HUES64 (cell line): ENCODE results near the gene ZFP92.

Experiments
- H3K27ac ChIP-seq: 2 replicates; pipeline ENCODE4 v1.7.0; 2013; ENCODE audit warnings: low read depth, low read length, inconsistent platforms
- H3K27me3 ChIP-seq: 2 replicates; pipeline ENCODE4 v1.6.1; 2013; ENCODE audit warnings: mild to moderate bottlenecking, low read length; ENCODE audit not compliant: insufficient read depth
- H3K36me3 ChIP-seq: 2 replicates; pipeline ENCODE4 v1.6.1; 2013; ENCODE audit warnings: mild to moderate bottlenecking, low read length; ENCODE audit not compliant: insufficient read depth
- H3K4me1 ChIP-seq: 2 replicates; pipeline ENCODE4 v1.6.1; 2013; ENCODE audit warnings: mild to moderate bottlenecking, low read length, moderate library complexity; ENCODE audit not compliant: insufficient read depth
- H3K4me3 ChIP-seq: 2 replicates; pipeline ENCODE4 v1.5.1; 2013; ENCODE audit warnings: mild to moderate bottlenecking, low read length, moderate library complexity
- H3K9ac ChIP-seq: 2 replicates; pipeline ENCODE4 v1.6.1; 2013; ENCODE audit warnings: mild to moderate bottlenecking, low read depth, low read length
- H3K9me3 ChIP-seq: 2 replicates; pipeline ENCODE4 v1.6.1; 2013; ENCODE audit warnings: low read depth, low read length; ENCODE audit not compliant: insufficient read depth
- WGBS: fragments of 150-250, 120-280 bp; methylation state at CpG from one replicate; pipeline ENCODE4 v1.1.7; 2013; ENCODE audit warnings: missing lambda C conversion rate; 5-methylcytosine and 5-hydroxymethylcytosine counted together

The ZFP92 gene

DNA sequence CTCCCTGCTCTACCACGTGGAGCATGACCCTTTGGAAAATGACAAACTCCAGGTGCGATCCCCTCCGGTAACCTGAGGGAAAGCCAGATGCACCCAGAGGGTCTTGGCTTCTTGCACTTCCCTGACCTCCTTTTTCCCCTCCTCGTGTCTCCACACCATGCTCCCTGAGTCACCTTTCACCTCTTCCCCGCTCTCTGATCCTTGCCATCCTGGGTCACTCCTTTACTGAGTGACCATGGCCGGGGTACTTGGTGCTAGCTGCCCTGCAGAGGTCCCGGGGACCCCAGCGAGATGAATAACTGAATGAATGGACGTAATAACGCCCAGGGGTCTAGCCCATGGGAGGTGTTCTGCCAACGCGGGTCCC, 401 bp upstream of the ZFP92 start:
- H3K4me3 ChIP-seq: peak overlapping the region; percentile 45
- H3K4me1 ChIP-seq: no peaks in the 10 kb centered on the region
- no peaks in the 10 kb centered on the region for H3K9me3 ChIP-seq
- H3K36me3 ChIP-seq: no peaks in the 10 kb centered on the region
- H3K27me3 ChIP-seq: peaks cover 25% of the 10 kb centered on the region
- no peak overlapping the region for H3K27ac ChIP-seq
- WGBS: 46% methylated on average over 12 of the region's 12 CpGs
- no peak overlapping the region for H3K9ac ChIP-seq

DNA sequence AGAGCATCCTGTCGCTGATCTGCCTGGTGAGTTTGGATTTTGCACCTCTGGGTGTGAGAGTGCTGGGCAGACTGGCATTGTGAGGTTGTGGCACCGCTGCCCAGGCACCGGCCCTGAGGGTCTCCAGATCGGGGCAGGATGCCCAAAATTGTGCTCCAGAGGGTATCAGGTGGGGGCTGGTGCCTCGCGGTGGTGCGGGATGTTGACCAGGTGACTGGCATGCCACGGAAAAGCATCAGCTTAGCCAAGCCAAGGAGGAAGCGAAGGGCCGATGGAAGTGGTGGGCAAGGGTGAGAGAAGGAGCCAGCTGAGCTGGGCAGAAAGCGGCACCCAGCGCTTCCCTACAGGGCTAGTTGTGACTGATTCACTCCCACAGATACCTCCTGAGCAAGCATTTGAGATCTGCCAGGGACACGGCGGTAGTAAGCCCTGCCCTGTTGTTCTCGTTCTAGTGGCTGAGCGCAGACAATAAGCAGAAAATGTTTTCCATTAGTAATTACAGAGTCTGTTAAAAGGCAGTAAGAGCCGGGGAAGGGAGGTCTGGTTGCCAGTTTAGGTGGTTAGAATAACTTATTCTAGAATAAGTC, 809 bp downstream of the ZFP92 start:
- Histone ChIP-seq H3K4me3 (peak overlapping the region; percentile 45), H3K27ac (no peak overlapping the region), H3K9ac (no peak overlapping the region), H3K4me1 (no peaks in the 10 kb centered on the region), H3K27me3 (peaks cover 25% of the 10 kb centered on the region), H3K9me3 (no peaks in the 10 kb centered on the region), H3K36me3 (no peaks in the 10 kb centered on the region)
- 85% methylated on average over 17 of the region's 17 CpGs for WGBS

DNA sequence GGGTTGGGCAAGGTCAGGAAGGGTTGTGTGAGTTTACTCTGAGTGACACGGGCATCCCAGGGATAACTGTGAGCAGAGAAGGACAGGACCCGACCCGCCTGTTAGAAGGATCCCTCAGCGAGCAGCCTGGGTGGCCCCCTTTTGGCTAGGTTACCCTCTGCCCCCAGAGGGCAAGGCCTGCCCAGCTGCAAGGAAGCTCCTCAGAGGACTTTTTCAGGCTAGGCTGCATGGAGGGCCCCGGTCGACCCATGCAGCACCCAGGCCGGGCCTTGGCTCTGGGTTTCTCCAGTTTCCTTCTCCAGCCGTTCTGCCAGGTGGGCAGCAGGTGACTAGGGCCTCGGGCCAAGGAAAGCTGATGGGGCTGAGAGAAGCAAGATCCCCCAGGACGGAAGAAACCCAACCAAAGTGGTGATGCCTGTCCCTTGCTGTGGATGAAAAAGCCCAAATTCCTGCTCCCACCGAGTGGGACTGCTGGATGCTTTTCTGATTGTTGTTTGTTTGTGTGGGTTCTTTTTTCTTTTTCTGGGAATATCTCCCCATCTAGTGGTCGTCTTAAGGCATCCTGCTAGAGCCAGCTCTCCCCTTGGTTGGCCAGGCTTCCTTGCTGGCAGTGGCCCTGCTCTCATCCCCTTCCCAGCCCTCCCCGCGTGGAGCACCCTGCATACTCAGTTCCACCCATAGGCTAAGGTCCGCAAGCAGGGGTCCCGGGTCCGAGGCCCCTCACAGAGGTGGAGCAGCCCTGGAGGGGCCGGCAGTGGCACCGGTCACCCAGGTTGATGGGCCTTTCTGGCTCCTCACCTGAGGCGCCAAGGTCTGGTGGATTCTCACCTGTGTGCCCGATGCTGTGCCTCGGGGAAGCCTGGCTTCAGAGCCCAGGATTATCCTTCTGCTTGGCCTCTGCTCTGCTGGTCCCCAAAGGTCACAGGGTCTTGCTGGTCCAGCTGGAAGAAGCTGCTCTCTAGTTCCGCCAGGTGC, 1.8 kb downstream of the ZFP92 start:
- Histone ChIP-seq H3K4me1 (no peaks in the 10 kb centered on the region), H3K9ac (no peak overlapping the region), H3K4me3 (no peak overlapping the region), H3K27ac (no peak overlapping the region), H3K9me3 (no peaks in the 10 kb centered on the region), H3K36me3 (no peaks in the 10 kb centered on the region), H3K27me3 (peaks cover 25% of the 10 kb centered on the region)
- 83% methylated on average over 22 of the region's 23 CpGs for WGBS

DNA sequence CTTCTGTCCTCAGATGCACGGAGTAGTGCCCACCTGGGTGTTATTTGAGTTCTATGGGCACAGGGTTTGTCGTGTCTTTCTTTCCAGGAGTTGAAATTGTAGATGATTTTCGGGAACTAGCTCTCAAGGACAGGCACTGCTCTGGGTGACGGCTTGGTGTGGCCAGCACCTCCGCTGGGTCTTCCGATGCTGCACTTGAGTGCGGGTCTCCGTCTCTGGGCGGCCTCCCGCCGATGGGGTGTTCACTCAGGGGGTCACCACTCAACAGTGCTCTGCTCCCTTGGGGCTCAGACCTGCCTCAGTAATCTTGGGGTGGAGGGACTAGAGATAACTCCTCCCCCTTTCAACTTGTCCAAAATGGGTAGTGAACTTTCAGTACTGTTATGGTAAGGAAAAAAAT, 2.5 kb downstream of the ZFP92 start:
- no peaks in the 10 kb centered on the region for H3K9me3 ChIP-seq
- H3K27me3 ChIP-seq: peaks cover 25% of the 10 kb centered on the region
- 94% methylated on average over 11 of the region's 11 CpGs for WGBS

DNA sequence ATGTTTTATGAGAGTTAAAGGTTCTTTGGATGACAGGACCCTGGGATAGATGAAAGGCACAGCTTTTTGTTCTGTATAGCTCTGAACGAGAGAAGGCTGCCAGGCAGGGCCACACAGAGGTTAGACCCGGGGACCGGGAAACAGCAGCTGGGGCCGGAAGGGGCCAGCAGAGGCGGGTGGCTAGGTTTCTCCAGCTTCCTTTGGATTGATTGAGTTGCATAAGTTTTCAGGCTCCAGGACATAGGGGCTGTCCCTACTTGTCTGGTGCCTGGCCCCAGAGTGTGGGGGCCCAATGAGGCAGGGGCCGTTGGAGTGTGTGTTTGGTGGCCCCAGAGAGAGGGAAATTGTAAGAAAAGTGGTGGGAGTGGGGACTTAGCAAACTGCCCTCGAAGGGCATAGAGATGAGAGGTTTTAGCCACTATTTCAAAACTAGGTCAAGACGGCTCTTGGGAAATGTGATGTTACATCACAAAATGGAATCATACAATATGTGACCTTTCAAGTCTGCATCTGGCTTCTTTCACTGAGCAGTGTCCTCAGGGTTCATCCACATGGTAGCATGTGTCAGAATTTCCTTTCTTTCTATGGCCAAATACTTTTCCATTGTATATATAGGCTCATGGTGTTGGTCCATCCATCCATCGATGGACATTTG, 3.7 kb downstream of the ZFP92 start:
- WGBS: 90% methylated on average over 8 of the region's 9 CpGs

More for the DNA sequence above, 2.5 kb downstream of the ZFP92 start:
- Histone ChIP-seq H3K4me3 (no peak overlapping the region), H3K4me1 (no peaks in the 10 kb centered on the region), H3K9ac (no peak overlapping the region), H3K36me3 (no peaks in the 10 kb centered on the region), H3K27ac (no peak overlapping the region)

DNA sequence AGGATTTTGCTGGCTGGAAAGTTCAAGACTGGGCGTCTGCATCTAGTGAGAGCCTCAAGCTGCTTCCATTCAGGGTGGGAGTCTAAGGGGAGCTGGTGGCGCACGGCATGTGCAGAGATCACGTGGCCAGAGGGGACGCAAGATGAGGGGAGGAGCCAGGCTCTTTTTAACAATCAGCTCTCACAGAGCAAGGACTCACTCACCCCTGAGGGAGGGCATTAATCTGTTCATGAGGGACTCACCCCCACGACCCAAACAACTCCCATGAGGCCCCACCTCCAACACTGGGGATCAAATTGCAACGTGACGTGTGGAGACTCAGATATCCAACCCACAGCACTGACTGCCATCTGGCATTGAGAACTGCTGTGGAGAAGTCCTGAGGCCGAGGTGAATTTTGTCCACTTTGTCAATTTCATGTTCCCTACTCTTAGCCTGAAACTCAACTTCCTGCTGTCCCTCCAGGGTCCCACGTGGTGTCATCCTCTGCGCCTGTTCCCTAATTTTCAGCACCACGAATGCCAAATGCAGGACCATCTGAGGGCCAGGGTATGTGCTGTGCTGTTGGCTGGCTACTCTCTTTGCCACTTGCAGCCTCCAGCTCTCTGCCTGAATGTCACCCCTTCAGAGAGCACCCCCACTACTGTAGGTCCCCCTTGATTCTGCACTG, 5.6 kb downstream of the ZFP92 start:
- no peak overlapping the region for H3K4me3 ChIP-seq
- H3K36me3 ChIP-seq: no peaks in the 10 kb centered on the region
- no peaks in the 10 kb centered on the region for H3K4me1 ChIP-seq
- H3K27me3 ChIP-seq: peaks cover 7% of the 10 kb centered on the region
- H3K9me3 ChIP-seq: no peaks in the 10 kb centered on the region
- WGBS: 84% methylated on average over 10 of the region's 12 CpGs
- H3K9ac ChIP-seq: no peak overlapping the region
- H3K27ac ChIP-seq: no peak overlapping the region

More for the DNA sequence above, 3.7 kb downstream of the ZFP92 start:
- no peaks in the 10 kb centered on the region for H3K4me1 ChIP-seq
- no peaks in the 10 kb centered on the region for H3K9me3 ChIP-seq
- H3K36me3 ChIP-seq: no peaks in the 10 kb centered on the region
- no peak overlapping the region for H3K27ac ChIP-seq
- no peak overlapping the region for H3K4me3 ChIP-seq
- no peak overlapping the region for H3K9ac ChIP-seq
- H3K27me3 ChIP-seq: peaks cover 25% of the 10 kb centered on the region

DNA sequence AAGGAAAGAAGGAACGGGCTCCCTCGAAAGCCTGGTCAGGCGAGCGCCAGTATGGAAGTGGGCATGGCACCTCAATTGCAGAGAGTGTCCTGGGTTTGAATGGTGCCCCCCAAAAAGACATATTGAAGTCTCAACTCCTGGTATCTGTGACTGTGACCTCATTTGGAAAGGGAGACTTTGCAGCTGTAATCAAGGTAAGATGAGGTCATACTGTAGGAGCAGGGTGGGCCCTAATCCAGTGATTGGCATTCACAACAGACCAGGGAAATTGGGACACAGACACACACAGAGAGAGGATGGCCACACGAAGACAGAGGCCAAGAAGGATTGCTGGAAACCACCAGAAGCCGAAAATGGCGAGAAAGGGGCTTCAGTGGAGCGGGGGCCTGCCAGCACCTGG, 6.4 kb downstream of the ZFP92 start:
- no peaks in the 10 kb centered on the region for H3K36me3 ChIP-seq
- H3K4me3 ChIP-seq: no peak overlapping the region
- no peaks in the 10 kb centered on the region for H3K4me1 ChIP-seq
- no peak overlapping the region for H3K27ac ChIP-seq
- no peaks in the 10 kb centered on the region for H3K9me3 ChIP-seq
- H3K27me3 ChIP-seq: peaks cover under 1% of the 10 kb centered on the region; the same call in 1 of the 2 replicates
- H3K9ac ChIP-seq: no peak overlapping the region
- WGBS: 90% methylated on average over 8 of the region's 8 CpGs

DNA sequence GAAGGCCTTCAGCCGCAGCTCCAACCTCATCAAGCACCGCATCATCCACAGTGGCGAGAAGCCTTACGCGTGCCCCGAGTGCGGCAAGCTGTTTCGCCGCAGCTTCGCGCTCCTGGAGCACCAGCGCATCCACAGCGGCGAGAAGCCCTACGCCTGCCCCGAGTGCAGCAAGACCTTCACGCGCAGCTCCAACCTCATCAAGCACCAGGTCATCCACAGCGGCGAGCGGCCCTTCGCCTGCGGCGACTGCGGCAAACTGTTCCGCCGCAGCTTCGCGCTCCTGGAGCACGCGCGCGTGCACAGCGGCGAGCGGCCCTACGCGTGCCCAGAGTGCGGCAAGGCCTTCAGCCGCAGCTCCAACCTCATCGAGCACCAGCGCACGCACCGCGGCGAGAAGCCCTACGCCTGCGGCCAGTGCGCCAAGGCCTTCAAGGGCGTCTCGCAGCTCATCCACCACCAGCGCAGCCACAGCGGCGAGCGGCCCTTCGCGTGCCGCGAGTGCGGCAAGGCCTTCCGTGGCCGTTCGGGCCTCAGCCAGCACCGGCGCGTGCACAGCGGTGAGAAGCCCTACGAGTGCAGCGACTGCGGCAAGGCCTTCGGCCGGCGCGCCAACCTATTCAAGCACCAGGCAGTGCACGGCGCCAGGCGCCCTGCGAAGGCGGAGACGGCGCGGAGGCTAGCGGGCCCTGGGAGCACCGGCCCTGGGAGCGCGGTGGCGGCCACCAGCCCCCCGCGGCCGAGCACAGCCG, 9.8 kb downstream of the ZFP92 start:
- 97% methylated on average over 91 of the region's 91 CpGs for WGBS
- H3K9me3 ChIP-seq: no peaks in the 10 kb centered on the region
- H3K36me3 ChIP-seq: no peaks in the 10 kb centered on the region

DNA sequence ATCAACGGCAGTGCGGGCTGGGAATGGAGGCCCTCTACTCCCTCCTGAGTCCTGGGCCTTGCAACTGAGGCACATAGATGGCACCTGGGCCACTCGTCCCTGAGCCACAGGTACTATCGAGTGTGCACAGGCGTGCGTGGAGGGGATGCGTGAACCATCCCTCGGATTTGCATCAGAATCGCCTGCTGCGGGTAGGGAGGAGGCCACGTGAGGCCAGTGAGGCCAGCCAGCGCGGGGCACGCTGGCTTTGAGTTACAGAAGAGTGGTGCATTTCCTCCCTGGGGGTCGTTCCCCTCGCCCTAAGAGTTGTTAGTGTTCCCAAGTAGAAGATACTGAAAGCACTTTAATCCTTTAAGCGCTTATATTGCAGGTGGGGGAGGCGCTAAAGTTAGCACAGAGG, 10.6 kb downstream of the ZFP92 start:
- H3K4me3 ChIP-seq: no peak overlapping the region
- no peaks in the 10 kb centered on the region for H3K9me3 ChIP-seq
- 85% methylated on average over 18 of the region's 18 CpGs for WGBS
- no peak overlapping the region for H3K9ac ChIP-seq
- H3K4me1 ChIP-seq: no peaks in the 10 kb centered on the region
- no peak overlapping the region for H3K27ac ChIP-seq
- H3K27me3 ChIP-seq: no peaks in the 10 kb centered on the region
- no peaks in the 10 kb centered on the region for H3K36me3 ChIP-seq

More for the DNA sequence above, 9.8 kb downstream of the ZFP92 start:
- no peak overlapping the region for H3K4me3 ChIP-seq
- H3K27ac ChIP-seq: no peak overlapping the region
- no peaks in the 10 kb centered on the region for H3K27me3 ChIP-seq
- H3K4me1 ChIP-seq: no peaks in the 10 kb centered on the region
- no peak overlapping the region for H3K9ac ChIP-seq

DNA sequence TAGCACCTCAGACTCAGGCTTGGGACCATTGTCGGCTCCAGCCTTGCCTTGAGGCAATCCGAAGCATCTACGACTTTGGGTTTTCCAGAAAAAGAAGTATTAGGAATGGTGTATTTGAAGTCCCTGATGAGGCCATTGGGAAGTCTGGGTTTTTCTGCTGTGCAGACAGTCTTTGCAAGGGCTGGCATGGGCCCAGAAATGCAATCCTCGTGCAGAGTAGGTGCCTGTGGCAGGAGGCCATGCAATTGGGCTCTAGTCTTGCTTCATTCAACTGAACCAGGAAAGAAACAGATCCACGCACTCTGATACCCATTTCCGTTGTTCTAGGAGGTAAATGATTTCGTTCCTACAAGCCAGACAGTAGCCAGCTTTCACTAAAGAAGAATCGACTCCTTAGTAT, 12.4 kb downstream of the ZFP92 start:
- 96% methylated on average over 8 of the region's 8 CpGs for WGBS
- H3K4me3 ChIP-seq: no peak overlapping the region
- H3K27me3 ChIP-seq: no peaks in the 10 kb centered on the region
- H3K36me3 ChIP-seq: no peaks in the 10 kb centered on the region
- no peaks in the 10 kb centered on the region for H3K9me3 ChIP-seq
- no peak overlapping the region for H3K9ac ChIP-seq
- H3K27ac ChIP-seq: no peak overlapping the region
- H3K4me1 ChIP-seq: no peaks in the 10 kb centered on the region
